Amygdala (tissue), 56 donors: Measurements from ENCODE around the gene RAB8A.
A peak's percentile ranks its signal among the peaks of the same experiment; 100 is the strongest.

Source experiments
- DNase-seq, 56 donors: peaks; one replicate each; lab custom pipeline; 2025; lab: John Stamatoyannopoulos, UW

The RAB8A gene

DNA sequence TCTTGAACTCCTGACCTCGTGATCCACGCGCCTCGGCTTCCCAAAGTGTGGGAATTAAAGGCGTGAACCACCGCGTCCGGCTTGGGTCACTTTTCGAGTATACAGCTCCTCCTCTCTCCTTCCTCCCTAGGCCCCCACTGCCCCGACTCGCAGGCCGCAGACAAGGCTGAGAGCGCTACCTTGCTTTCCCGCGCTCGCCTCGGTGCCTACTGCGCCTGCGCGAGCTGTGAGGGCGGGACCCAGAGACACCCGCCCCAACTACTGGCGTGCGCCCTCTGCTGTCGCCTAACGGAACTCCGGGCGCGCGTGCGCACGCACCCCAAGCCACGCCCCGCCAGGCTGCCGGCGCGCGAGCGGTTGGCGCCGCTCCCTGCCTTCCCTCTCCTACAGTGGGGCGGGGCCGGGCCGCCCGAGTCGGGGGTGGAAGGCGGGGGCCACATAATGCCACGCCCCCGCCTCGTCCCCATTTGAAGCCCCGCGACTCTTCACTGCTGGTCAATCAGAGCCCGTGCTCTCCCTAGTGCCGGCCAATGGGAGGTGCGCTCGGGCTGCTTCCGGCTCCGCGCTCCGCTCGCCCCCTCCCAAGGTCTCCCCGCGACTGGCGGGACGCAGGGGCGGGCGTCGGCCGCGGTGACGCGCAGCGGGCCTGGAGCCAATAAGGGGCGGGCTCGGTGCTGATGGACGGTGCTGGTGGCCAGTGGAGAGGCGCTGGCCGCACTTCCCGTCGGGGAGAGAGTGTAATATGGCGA is at the start of gene RAB8A:
TSS of gene RAB8A (plus strand) at position 730 of the 749 bp plus-strand sequence. CDS start at position 743, 13 bp downstream.
- peak; percentile 95 to 100 (median 99) for DNase-seq

DNA sequence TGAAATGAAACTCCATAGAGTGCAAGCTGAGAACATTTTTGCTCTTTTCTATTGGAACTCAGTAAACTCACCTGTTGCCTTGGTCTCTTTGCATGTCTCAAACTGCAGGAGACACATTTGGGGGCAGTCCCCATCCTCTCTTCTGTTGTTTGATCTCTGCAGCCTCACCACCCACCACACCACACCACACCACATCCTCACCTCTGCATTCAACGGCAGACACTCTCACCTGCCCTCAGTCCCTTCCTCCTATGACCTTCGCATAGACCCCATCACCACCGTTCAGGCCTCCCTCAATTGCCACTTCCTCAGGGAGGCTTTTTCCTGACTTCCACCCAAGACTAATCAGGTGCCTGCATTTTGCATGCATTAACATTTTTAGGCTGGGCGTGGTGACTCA is 49.7 kb upstream of the RAB8A start:
- no peak for DNase-seq

DNA sequence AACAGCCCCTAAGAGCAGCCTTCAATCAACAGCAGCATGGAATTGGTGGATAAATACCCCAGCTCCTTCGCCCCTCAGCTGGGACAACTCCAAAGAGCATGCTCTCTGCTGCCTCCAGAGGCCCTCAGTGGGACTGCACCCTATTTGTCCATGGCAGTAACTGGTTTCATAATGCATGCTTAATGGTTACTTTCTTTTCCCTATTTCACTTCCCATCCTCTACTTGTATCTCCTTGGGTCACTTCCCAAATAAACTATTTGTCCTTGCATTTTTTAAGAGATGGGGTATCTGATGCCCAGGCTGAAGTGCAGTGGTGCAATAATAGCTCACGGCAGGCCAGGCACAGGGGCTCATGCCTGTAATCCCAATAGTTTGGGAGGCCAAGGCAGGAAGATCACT is 48.9 kb upstream of the RAB8A start:
- peak in 4 of 56 donors; percentile 10 to 36 (median 24) for DNase-seq

DNA sequence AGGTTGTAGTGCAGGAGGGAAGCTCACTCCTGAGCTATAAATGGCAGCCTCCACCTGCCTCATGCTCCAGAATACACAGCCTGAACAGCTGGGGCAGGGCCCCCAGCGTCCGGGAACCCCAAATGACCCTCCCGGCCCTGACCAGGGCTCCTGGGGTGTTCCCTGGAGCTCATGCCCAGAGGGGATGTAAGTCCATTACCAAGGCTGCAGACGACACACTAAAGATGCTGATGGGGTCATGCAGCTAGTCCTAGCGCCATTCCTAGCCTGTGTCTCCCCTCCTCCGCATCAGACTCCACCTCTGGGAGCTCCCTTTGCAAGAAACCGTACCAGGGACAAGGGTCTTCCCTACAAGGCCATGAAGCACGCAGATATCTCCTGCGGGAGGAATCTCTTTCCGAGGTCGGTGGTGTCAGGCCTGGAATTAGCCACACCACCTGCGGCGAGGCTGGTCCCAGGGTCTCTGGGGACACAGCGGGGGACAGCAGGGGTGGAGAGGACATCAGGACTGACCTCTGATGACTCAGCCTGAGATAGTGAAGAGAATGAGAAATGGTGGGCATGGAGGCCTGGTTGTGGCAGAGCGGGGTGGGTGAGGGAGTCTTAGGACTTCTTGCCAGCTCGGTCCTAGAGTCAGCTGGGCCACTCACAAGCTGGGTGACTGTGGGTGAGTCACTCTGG is 47.3 kb upstream of the RAB8A start:
- no peak for DNase-seq

- DNase-seq, result peak in 2 of 56 donors; percentile 5 to 7
Measured at GRCh38 chr19:16066611-16067104, 45.0 kb upstream of the RAB8A start.

- peak in 28 of 56 donors; percentile 6 to 73 (median 31) for DNase-seq
Measured at GRCh38 chr19:16067205-16067938, 44.3 kb upstream of the RAB8A start.

DNA sequence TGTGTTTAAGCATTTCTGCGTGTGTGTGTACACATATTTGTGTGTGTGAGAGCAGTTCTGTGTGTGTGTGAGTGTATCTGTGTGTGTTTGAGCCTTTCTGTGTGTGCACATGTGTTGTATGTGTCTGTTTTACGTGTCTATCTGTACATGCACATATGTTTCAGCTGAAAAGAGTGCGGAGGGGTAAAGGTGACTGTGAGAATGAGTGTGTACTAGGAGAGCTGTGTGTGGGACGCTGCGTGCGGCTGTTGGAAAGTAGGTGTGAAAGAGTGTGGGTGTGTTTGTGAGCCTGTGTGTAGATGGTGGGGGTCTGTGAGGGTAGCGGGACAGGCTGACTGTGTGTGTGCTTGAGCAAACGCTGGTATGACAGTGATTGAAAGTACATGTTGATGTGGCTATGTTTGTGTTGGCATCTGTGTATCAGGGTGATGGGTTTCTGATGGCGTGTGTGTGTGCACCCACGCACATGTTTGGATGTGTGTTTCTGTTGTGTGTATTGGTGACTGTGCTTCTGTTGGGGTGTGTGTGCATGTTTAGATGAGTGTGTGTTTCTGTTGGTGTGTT is 42.9 kb upstream of the RAB8A start:
- DNase-seq, result no peak

DNA sequence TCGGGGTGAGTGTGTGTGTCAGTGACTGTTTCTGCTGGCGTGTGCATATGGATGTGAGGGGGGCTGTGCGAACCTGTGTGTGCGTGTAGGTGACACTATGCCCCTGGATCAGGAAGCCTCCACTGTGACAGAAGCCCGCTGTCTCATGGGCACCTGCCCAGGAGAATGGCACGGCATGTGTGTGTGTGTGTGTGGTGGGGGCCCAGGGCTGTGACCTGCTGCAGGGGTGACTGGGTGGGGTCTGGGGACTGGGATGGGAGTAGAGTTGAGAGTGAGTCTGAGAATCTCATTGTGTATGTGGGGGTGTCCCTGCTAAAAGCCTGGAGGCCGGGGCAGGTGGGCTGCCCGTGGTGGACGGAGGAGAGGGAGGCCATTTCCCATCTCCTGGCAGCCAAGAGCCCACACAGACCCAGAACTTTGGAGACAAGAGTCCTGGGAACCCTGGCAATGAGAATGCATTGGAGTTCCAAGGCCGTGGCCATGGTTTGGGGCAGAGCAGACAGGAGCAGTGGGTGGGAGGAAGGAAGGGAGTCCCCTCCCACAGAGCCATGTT is 41.8 kb upstream of the RAB8A start:
- DNase-seq, result no peak

- no peak for DNase-seq
Measured at GRCh38 chr19:16070366-16070990, 41.2 kb upstream of the RAB8A start.

DNA sequence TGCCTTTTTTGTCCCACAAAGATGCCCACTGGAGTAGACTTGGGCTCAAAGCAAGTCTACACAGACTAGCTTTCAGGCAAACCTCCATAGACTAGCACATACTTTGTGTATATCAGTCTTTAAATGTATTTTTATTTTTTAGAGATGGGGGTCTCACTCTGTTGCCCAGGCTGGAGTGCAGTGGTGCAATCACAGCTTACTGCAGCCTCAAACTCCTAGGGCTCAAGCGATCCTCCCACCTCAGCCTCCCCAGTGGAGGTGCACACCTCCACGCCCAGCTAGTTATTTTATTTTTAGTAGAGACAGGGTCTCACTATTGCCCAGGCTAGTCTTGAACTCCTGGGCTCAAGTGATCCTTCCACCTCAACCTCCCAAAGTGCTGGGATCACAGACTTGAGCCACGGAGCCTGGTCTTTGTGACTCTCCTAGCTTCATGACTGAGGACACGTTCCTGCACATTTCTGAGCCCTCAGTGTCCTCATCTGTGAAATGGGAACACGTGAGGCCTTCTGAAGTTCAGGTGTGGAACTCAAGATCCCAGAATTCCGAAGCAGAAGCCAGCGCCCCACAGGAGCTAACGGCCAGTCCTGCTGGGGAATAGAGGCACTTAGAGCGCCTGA is 40.5 kb upstream of the RAB8A start:
- no peak for DNase-seq

GRCh38 chr19:16073481-16073880 is 38.2 kb upstream of the RAB8A start:
- no peak for DNase-seq

DNA sequence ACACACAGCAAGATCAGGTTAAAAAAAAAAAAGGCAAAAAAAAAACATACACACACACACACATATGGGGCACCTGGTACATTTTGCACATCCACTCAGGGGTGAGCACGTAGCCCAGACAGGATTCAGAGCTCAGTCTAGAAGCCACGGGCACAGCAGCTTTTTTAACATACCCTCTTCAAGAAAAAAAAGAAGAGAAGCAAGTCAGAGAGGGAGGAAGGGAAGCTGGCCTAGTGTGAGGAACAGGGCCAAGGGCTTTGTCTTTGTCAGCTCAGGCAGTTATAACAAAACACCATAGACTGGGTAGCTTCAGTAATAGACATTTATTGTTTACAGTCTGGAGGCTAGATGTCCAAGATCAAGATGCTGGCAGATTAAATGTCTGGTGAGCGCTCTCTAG is 37.7 kb upstream of the RAB8A start:
- DNase-seq, result peak in 3 of 56 donors; percentile 11 to 17 (median 17)

- DNase-seq, result no peak
Measured at GRCh38 chr19:16074488-16075365, 37.0 kb upstream of the RAB8A start.

DNA sequence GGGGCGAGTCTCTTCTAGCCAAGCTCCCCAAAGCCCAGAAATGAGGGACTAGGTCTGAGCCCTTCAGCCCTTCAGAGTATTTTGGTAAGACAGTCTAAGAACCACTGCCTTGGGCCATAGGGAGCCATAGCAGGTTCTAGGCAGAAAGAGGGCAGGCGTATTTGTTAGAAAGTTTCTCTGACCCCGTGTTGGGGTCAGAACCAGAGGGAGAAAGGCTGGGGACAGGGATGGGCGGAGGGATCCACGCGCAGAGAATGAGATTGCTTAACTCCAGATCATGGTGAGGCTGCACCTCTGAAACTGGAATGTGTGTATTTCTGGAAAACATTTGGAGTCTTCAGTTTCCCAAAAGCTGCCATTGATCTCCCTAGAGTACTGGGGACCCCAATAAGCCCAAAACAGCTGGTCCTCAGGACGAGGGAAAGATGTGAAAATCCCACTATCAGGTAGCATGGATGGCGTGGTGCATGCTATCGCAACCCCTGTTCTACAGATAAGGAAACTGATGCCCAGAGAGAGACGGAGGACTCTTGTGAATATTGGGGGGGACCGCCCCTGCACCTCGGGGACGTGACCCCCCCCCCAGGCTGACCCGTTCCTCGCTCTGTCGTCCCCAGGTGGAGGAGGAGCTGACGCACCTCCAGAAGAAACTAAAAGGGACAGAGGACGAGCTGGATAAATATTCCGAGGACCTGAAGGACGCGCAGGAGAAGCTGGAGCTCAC is 36.1 kb upstream of the RAB8A start:
- no peak for DNase-seq

- DNase-seq, result peak in 53 of 56 donors; percentile 20 to 92 (median 72)
Measured at GRCh38 chr19:16076154-16076957, 35.3 kb upstream of the RAB8A start, which contains the start of gene TPM4. TPM4 (plus strand) TSS chr19:16076495; CDS start chr19:16076566, 71 bp downstream.

DNA sequence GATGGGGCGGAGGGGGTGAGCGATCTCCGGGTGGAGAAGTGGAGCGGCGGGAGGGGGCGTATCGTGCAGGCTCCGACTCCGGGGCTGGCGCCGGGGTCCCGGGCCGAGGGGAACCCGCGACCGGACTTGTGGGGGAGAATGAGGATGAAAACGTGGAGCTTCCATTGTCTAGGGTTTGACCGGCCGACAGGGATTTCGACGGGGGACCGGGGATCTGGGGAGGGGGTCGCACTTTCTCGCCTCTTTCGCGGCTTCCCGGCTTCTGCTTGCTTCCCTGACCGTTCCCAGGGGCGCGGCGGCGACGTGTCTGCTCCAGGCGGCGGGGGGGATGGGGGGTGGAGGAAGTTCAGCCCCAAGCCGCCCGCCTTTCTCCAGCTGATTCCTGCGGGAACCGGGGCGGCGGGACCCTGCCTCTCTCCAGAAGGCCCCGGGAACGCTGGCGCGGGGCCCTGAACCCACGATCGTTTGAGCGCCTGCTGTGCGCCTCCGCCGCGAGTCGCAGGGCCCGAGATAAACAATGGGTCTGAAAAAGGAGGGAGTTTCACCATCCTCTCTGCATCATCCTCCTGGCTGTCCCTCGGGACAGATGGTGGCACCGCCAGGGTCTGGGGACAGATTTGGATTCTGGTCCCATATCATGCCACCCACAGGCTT is 34.6 kb upstream of the RAB8A start:
- peak in 36 of 56 donors; percentile 13 to 66 (median 42) for DNase-seq
